ENCODE results near the gene SAMD11. TPM values are rescaled to one million over a fixed set of nuclear protein-coding genes. Genes with fewer than 3 reads are reported as not detected.

Gene SAMD11
- polyA plus RNA-seq, 1 donor from 2014 or later, result 21.6 TPM

DNA sequence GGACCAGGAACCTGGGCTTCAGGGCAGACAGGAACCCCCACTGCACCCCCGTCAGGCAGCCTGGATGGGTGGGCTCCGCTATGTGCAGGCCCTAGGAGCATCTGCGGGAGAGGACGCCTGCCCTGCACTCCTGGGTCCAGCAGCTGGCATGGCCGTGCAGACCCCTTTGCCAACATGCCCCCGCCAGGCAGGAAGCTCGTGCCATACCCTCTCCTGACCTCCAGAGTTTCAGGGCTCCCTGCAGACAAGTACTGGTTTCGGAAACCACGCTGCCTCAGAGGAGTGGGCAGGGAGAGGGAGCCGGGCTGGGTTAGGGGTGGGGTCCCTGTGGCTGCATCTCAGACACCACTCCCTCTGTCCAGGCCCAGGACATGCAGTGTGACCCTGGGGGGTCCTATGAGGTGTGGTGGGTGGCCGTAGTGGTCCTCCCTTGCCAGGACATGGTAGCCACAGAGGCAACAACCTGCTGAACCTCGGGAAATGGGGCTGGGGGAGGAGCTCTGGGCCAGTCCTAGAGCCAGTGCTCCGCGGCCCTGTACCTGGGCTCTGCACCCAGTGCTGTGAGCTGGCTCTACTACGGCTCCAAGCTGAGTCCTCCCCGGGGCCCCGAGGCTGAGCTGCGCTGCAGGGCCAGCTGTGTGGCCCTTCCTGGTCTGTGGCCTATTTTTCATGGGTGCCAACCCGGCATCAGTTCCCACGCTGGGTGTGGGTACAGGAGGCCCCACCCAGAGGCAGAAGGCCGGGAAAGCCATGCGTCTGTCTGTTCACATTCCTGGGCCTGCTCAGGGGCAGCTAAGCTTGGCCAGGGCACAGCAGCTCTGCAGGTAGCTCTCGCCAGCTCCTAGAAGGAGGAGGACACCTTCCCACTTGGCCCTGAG lies 44.0 kb downstream of the SAMD11 start:
- H4K20me1 ChIP-seq (ENCODE audit: insufficient read depth), result no peaks in the 10 kb centered on the region
- H3K79me2 ChIP-seq (replicated peaks; ENCODE audit: insufficient read depth, low read length), result no peaks in the 10 kb centered on the region
- no peaks in the 10 kb centered on the region for H3K9me2 ChIP-seq (ENCODE audit: insufficient read depth, low read length)
- H3K9ac ChIP-seq (ENCODE audit: low read length), result no peak overlapping the region
- H3K36me3 ChIP-seq (ENCODE audit: insufficient read depth, low read length), result no peaks in the 10 kb centered on the region
- H3K4me2 ChIP-seq (ENCODE audit: low read length), result no peak overlapping the region
- no peaks in the 10 kb centered on the region for H3F3A ChIP-seq (ENCODE audit: insufficient read depth, low read length, poor library complexity, severe bottlenecking)
- no peak overlapping the region for H2AFZ ChIP-seq (ENCODE audit: low read depth, low read length)
- no peak overlapping the region for H3K4me3 ChIP-seq (ENCODE audit: low read length)
- H3K9me3 ChIP-seq (ENCODE audit: low read length), result no peaks in the 10 kb centered on the region
- TF ChIP-seq RAD21 (conservative IDR thresholded peaks at IDR 0.05) (no peak), MXI1 (conservative IDR thresholded peaks at IDR 0.05; ENCODE audit: poor library complexity, severe bottlenecking) (no peak), TAF1 (IDR thresholded peaks at IDR 0.05; ENCODE audit: low read depth) (no peak), POLR2AphosphoS5 (IDR thresholded peaks at IDR 0.05) (no peak), SMC3 (conservative IDR thresholded peaks at IDR 0.05; ENCODE audit: poor library complexity) (no peak), EZH2 (IDR thresholded peaks at IDR 0.05; ENCODE audit: borderline replicate concordance, insufficient read depth, low read length, poor library complexity, severe bottlenecking) (no peak), EP300 (conservative IDR thresholded peaks at IDR 0.05; ENCODE audit: poor library complexity, severe bottlenecking) (no peak)
- TF ChIP-seq, protein P1, sequence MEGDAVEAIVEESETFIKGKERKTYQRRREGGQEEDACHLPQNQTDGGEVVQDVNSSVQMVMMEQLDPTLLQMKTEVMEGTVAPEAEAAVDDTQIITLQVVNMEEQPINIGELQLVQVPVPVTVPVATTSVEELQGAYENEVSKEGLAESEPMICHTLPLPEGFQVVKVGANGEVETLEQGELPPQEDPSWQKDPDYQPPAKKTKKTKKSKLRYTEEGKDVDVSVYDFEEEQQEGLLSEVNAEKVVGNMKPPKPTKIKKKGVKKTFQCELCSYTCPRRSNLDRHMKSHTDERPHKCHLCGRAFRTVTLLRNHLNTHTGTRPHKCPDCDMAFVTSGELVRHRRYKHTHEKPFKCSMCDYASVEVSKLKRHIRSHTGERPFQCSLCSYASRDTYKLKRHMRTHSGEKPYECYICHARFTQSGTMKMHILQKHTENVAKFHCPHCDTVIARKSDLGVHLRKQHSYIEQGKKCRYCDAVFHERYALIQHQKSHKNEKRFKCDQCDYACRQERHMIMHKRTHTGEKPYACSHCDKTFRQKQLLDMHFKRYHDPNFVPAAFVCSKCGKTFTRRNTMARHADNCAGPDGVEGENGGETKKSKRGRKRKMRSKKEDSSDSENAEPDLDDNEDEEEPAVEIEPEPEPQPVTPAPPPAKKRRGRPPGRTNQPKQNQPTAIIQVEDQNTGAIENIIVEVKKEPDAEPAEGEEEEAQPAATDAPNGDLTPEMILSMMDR (IDR thresholded peaks at IDR 0.05; ENCODE audit: poor library complexity, severe bottlenecking), result no peak
- TF ChIP-seq, protein P2, sequence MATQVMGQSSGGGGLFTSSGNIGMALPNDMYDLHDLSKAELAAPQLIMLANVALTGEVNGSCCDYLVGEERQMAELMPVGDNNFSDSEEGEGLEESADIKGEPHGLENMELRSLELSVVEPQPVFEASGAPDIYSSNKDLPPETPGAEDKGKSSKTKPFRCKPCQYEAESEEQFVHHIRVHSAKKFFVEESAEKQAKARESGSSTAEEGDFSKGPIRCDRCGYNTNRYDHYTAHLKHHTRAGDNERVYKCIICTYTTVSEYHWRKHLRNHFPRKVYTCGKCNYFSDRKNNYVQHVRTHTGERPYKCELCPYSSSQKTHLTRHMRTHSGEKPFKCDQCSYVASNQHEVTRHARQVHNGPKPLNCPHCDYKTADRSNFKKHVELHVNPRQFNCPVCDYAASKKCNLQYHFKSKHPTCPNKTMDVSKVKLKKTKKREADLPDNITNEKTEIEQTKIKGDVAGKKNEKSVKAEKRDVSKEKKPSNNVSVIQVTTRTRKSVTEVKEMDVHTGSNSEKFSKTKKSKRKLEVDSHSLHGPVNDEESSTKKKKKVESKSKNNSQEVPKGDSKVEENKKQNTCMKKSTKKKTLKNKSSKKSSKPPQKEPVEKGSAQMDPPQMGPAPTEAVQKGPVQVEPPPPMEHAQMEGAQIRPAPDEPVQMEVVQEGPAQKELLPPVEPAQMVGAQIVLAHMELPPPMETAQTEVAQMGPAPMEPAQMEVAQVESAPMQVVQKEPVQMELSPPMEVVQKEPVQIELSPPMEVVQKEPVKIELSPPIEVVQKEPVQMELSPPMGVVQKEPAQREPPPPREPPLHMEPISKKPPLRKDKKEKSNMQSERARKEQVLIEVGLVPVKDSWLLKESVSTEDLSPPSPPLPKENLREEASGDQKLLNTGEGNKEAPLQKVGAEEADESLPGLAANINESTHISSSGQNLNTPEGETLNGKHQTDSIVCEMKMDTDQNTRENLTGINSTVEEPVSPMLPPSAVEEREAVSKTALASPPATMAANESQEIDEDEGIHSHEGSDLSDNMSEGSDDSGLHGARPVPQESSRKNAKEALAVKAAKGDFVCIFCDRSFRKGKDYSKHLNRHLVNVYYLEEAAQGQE (IDR thresholded peaks at IDR 0.05; ENCODE audit: borderline replicate concordance), result no peak
- peaks cover 65% of the 10 kb centered on the region for H3K27me3 ChIP-seq (ENCODE audit: insufficient read depth, low read depth, low read length)
- no peak overlapping the region for H3K27ac ChIP-seq (ENCODE audit: low read length)

DNA sequence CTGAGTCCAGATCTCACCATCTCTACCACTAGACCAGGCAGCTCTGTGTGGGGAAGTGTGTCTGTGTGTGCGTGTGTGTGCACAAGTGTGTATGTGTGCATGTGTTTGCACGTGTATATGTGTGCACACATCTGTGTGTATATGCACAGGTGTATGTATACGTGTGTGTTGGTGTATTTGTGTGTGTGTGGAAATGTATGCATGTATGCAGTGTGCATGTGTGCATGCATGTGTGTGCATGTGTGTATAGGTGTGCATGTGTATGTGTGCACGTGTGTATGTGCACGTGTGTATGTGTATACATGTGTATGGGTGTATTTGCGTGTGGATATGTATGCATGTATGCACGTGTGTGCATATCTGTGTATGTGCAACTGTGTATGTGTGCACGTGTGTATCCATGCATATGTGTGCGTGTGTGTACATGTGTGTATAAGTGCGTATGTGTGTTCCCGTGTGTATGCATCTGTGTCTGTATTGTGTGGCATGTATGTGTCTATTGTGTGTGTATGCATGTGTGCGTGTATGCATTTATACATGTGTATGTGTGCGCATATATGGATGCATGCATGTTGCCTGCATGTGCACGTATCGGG lies 45.6 kb downstream of the SAMD11 start:
- TF ChIP-seq TAF1 (IDR thresholded peaks at IDR 0.05; ENCODE audit: low read depth) (no peak), POLR2AphosphoS5 (IDR thresholded peaks at IDR 0.05) (no peak), SMC3 (conservative IDR thresholded peaks at IDR 0.05; ENCODE audit: poor library complexity) (no peak), EP300 (conservative IDR thresholded peaks at IDR 0.05; ENCODE audit: poor library complexity, severe bottlenecking) (no peak), RAD21 (conservative IDR thresholded peaks at IDR 0.05) (no peak), EZH2 (IDR thresholded peaks at IDR 0.05; ENCODE audit: borderline replicate concordance, insufficient read depth, low read length, poor library complexity, severe bottlenecking) (no peak), MXI1 (conservative IDR thresholded peaks at IDR 0.05; ENCODE audit: poor library complexity, severe bottlenecking) (no peak)
- TF ChIP-seq, protein P1 (IDR thresholded peaks at IDR 0.05; ENCODE audit: poor library complexity, severe bottlenecking), result no peak
- TF ChIP-seq, protein P2 (IDR thresholded peaks at IDR 0.05; ENCODE audit: borderline replicate concordance), result no peak

More for the DNA sequence above, 45.6 kb downstream of the SAMD11 start:
- Histone ChIP-seq H3K79me2 (replicated peaks; ENCODE audit: insufficient read depth, low read length) (no peaks in the 10 kb centered on the region), H3K4me2 (ENCODE audit: low read length) (no peak overlapping the region), H3K27me3 (ENCODE audit: insufficient read depth, low read depth, low read length) (peaks cover 65% of the 10 kb centered on the region), H3K9me2 (ENCODE audit: insufficient read depth, low read length) (no peaks in the 10 kb centered on the region), H3K9me3 (ENCODE audit: low read length) (no peaks in the 10 kb centered on the region), H3K27ac (ENCODE audit: low read length) (no peak overlapping the region), H3F3A (ENCODE audit: insufficient read depth, low read length, poor library complexity, severe bottlenecking) (no peaks in the 10 kb centered on the region), H4K20me1 (ENCODE audit: insufficient read depth) (no peaks in the 10 kb centered on the region), H3K9ac (ENCODE audit: low read length) (no peak overlapping the region), H3K36me3 (ENCODE audit: insufficient read depth, low read length) (no peaks in the 10 kb centered on the region), H2AFZ (ENCODE audit: low read depth, low read length) (no peak overlapping the region), H3K4me3 (ENCODE audit: low read length) (no peak overlapping the region)

All from neural cell (in vitro differentiated cells).